ENCODE data around the gene PARVB. TPM values are rescaled to one million over a fixed set of nuclear protein-coding genes. Genes with fewer than 3 reads are reported as not detected.

Gene PARVB
- total and polyA plus RNA-seq, 2 experiments from 2014 or later, result 10.2 to 11.2 TPM

DNA sequence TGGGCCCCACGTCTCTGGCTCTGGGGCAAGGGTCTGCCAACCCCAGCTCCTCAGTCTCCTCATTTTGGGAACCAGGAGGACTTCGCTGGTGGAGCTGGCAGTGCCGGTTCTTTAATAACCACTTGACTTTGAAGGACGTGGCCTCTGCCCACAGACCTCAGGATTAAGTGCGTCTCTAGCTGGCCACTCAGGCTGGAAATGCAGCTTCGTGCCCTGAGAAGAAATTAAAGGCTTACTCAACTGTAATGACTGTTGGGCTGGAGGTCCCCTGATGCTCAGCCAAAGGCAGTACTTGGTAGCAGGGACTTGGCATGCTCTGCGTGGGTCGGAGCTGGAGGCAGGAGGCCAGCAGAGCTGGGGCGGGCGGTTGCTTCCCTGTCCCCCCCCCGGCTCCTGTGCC, 139.9 kb downstream of the PARVB start:
- Histone ChIP-seq H3K4me3 (no peak overlapping the region), H3K79me2 (no peaks in the 10 kb centered on the region), H3K4me2 (no peak overlapping the region), H3K27me3 (no peaks in the 10 kb centered on the region), H2AFZ (no peak overlapping the region), H3K9me2 (replicated peaks; ENCODE audit: insufficient read depth) (no peaks in the 10 kb centered on the region), H3K4me1 (ENCODE audit: insufficient read depth) (no peaks in the 10 kb centered on the region), H3K36me3 (replicated peaks; ENCODE audit: insufficient read depth, low read depth) (no peaks in the 10 kb centered on the region), H3K27ac (no peak overlapping the region), H4K20me1 (ENCODE audit: insufficient read depth, poor library complexity, severe bottlenecking) (no peaks in the 10 kb centered on the region), H3K9me3 (ENCODE audit: low read depth) (no peaks in the 10 kb centered on the region)
- DNase-seq (ENCODE audit: low spot score), result no peak
- WGBS (ENCODE audit: low lambda C conversion rate, missing lambda C conversion rate), result 83% methylated on average over 10 of the region's 11 CpGs
- TF ChIP-seq EZH2 (IDR thresholded peaks at IDR 0.05; ENCODE audit: borderline replicate concordance) (no peak), EZH2phosphoT487 (IDR thresholded peaks at IDR 0.05; ENCODE audit: low read depth, severe bottlenecking, unreplicated experiment) (no peak)
- TF ChIP-seq, protein P1, sequence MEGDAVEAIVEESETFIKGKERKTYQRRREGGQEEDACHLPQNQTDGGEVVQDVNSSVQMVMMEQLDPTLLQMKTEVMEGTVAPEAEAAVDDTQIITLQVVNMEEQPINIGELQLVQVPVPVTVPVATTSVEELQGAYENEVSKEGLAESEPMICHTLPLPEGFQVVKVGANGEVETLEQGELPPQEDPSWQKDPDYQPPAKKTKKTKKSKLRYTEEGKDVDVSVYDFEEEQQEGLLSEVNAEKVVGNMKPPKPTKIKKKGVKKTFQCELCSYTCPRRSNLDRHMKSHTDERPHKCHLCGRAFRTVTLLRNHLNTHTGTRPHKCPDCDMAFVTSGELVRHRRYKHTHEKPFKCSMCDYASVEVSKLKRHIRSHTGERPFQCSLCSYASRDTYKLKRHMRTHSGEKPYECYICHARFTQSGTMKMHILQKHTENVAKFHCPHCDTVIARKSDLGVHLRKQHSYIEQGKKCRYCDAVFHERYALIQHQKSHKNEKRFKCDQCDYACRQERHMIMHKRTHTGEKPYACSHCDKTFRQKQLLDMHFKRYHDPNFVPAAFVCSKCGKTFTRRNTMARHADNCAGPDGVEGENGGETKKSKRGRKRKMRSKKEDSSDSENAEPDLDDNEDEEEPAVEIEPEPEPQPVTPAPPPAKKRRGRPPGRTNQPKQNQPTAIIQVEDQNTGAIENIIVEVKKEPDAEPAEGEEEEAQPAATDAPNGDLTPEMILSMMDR (IDR thresholded peaks at IDR 0.05; ENCODE audit: poor library complexity), result no peak

DNA sequence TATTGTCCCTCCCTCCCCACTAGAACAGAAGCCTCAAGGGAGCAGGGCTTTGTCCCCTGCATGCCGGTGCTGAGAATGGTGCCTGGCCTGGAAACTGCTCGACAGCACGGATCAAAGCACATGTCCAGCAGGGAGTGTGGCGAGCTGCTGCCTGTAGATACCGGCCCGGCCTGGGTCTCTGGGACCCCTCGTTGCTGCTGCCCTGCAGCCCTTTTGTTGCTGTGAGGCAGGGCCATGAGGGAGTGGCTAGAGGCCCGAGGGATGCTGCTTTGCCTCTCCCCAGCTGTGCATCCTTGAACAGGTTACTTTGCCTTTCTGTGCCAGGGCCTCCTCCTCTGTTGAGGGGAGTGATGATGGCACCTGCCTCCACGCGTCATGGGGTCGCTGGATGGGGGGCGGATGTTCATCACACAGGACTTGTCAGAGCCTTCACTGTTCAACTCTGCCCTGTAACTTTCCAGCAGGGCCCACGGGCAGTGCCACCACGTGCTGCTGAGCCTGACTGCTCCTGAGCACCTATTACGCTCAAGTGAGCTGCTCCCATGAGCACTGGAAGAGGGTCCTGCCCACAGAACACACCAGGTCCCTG, 141.3 kb downstream of the PARVB start:
- H3K4me1 ChIP-seq (ENCODE audit: insufficient read depth), result no peaks in the 10 kb centered on the region
- WGBS (ENCODE audit: low lambda C conversion rate, missing lambda C conversion rate), result 93% methylated on average over 15 of the region's 15 CpGs
- H3K9me3 ChIP-seq (ENCODE audit: low read depth), result no peaks in the 10 kb centered on the region
- H3K79me2 ChIP-seq, result no peaks in the 10 kb centered on the region
- no peak overlapping the region for H3K27ac ChIP-seq
- H3K4me3 ChIP-seq, result no peak overlapping the region
- H3K4me2 ChIP-seq, result no peak overlapping the region
- no peaks in the 10 kb centered on the region for H3K9me2 ChIP-seq (replicated peaks; ENCODE audit: insufficient read depth)
- no peak for TF ChIP-seq EZH2phosphoT487 (IDR thresholded peaks at IDR 0.05; ENCODE audit: low read depth, severe bottlenecking, unreplicated experiment)
- no peak for TF ChIP-seq EZH2 (IDR thresholded peaks at IDR 0.05; ENCODE audit: borderline replicate concordance)
- H4K20me1 ChIP-seq (ENCODE audit: insufficient read depth, poor library complexity, severe bottlenecking), result no peaks in the 10 kb centered on the region
- H3K36me3 ChIP-seq (replicated peaks; ENCODE audit: insufficient read depth, low read depth), result no peaks in the 10 kb centered on the region
- H2AFZ ChIP-seq, result no peak overlapping the region
- no peaks in the 10 kb centered on the region for H3K27me3 ChIP-seq
- no peak for DNase-seq (ENCODE audit: low spot score)

DNA sequence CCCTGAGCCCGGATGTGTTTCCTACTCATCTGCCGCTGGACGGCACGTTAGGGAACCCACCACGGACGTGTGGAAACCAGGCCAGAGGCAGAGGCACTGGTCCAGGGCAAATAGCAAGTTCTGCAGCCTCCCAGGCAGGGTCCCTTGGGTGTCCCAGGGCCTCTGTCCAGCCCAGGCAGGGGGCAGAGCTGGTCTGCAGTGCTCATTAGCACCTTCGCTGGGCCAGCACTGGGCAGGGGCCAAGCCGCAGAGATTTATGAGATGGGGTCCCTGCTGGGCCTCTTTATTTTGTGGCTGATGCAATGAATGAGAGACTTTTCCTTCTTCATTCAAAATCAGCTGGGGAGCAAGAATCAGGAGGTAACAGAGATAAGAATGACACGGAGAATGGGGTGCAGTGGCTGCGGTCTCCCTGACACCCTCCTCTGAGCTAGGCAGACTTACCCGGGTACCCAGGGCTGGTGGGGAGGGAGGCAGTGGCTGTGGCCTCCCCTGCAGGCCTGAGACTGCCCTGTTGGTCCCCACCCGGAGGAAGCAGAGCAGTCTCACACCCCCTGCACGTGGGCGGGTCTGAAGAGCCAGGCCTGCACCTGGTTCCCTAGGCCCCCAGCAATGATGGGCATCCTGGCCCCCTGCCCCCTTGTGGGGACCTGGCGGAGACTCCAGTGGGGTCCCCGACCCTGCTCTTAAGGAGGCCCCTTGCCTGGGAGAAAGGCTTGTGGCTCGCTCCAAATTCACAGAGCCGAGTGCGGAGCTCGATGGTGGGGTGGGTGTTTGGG, 142.6 kb downstream of the PARVB start:
- no peak overlapping the region for H3K4me3 ChIP-seq
- TF ChIP-seq, protein P1 (IDR thresholded peaks at IDR 0.05; ENCODE audit: poor library complexity), result no peak
- no peak for TF ChIP-seq EZH2 (IDR thresholded peaks at IDR 0.05; ENCODE audit: borderline replicate concordance)
- no peak for TF ChIP-seq EZH2phosphoT487 (IDR thresholded peaks at IDR 0.05; ENCODE audit: low read depth, severe bottlenecking, unreplicated experiment)
- no peaks in the 10 kb centered on the region for H3K9me2 ChIP-seq (replicated peaks; ENCODE audit: insufficient read depth)
- H4K20me1 ChIP-seq (ENCODE audit: insufficient read depth, poor library complexity, severe bottlenecking), result no peaks in the 10 kb centered on the region
- H2AFZ ChIP-seq, result no peak overlapping the region
- no peak overlapping the region for H3K27ac ChIP-seq
- no peak overlapping the region for H3K4me2 ChIP-seq
- no peaks in the 10 kb centered on the region for H3K36me3 ChIP-seq (replicated peaks; ENCODE audit: insufficient read depth, low read depth)
- H3K27me3 ChIP-seq, result no peaks in the 10 kb centered on the region
- no peaks in the 10 kb centered on the region for H3K79me2 ChIP-seq
- H3K9me3 ChIP-seq (ENCODE audit: low read depth), result no peaks in the 10 kb centered on the region
- no peaks in the 10 kb centered on the region for H3K4me1 ChIP-seq (ENCODE audit: insufficient read depth)
- 89% methylated on average over 20 of the region's 20 CpGs for WGBS (ENCODE audit: low lambda C conversion rate, missing lambda C conversion rate)
- no peak for DNase-seq (ENCODE audit: low spot score)

GRCh38 chr22:44167501-44167900, 143.4 kb downstream of the PARVB start:
- TF ChIP-seq, protein P1 (IDR thresholded peaks at IDR 0.05; ENCODE audit: poor library complexity), result no peak
- TF ChIP-seq EZH2phosphoT487 (IDR thresholded peaks at IDR 0.05; ENCODE audit: low read depth, severe bottlenecking, unreplicated experiment) (no peak), EZH2 (IDR thresholded peaks at IDR 0.05; ENCODE audit: borderline replicate concordance) (no peak)
- no peak for DNase-seq (ENCODE audit: low spot score)
- 87% methylated on average over 11 of the region's 12 CpGs for WGBS (ENCODE audit: low lambda C conversion rate, missing lambda C conversion rate)

More at GRCh38 chr22:44167501-44167900, 143.4 kb downstream of the PARVB start:
- no peak overlapping the region for H3K4me3 ChIP-seq
- H3K4me1 ChIP-seq (ENCODE audit: insufficient read depth), result no peaks in the 10 kb centered on the region
- no peaks in the 10 kb centered on the region for H3K9me2 ChIP-seq (replicated peaks; ENCODE audit: insufficient read depth)
- H3K9me3 ChIP-seq (ENCODE audit: low read depth), result no peaks in the 10 kb centered on the region
- no peak overlapping the region for H3K27ac ChIP-seq
- no peaks in the 10 kb centered on the region for H3K79me2 ChIP-seq
- H3K4me2 ChIP-seq, result no peak overlapping the region
- H3K36me3 ChIP-seq (replicated peaks; ENCODE audit: insufficient read depth, low read depth), result no peaks in the 10 kb centered on the region
- no peaks in the 10 kb centered on the region for H4K20me1 ChIP-seq (ENCODE audit: insufficient read depth, poor library complexity, severe bottlenecking)
- H3K27me3 ChIP-seq, result no peaks in the 10 kb centered on the region
- H2AFZ ChIP-seq, result no peak overlapping the region
